ENCODE data around the gene RAB3B.
"Not testable (repeated sequence)": the region's sequence is repeated elsewhere in the genome, so short reads cannot be mapped to it uniquely, and the experiment has no call there.

The RAB3B gene

GRCh38 chr1:52005548-52005947 lies 15.0 kb upstream of the RAB3B start:
- H3K36me3 Mint-ChIP-seq (ENCODE audit: low read depth); H3K4me1 Mint-ChIP-seq (ENCODE audit: low read depth); DNase-seq; H3K9me3 Mint-ChIP-seq; H3K4me3 Mint-ChIP-seq; H3K27ac Mint-ChIP-seq: not testable (repeated sequence)
- H3K27me3 Mint-ChIP-seq = peaks cover 37% of the 10 kb centered on the region

DNA sequence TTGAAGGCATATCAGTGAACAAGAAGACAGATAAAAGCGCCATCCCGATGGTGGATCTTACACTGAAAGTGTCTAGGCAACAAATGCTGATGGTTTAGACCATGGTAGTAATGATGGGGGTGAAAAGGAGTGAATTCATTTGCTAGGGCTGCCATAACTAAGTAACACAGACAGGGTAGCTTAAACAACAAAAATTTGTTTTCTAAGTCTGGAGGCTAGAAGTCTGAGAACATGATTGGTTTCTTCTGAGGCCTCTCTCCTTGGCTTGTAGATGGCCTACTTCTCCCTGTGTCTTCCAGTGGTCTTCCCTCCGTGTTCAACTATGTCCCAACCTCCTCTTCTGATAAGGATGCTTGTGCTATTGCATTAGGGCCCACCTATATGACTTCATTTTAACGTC lies 13.4 kb upstream of the RAB3B start:
- Mint-ChIP-seq H3K9me3 (no peaks in the 10 kb centered on the region), H3K27ac (no peak overlapping the region), H3K4me1 (ENCODE audit: low read depth) (no peaks in the 10 kb centered on the region), H3K4me3 (no peak overlapping the region), H3K27me3 (peaks cover 37% of the 10 kb centered on the region), H3K36me3 (ENCODE audit: low read depth) (no peaks in the 10 kb centered on the region)
- DNase-seq = no peak

DNA sequence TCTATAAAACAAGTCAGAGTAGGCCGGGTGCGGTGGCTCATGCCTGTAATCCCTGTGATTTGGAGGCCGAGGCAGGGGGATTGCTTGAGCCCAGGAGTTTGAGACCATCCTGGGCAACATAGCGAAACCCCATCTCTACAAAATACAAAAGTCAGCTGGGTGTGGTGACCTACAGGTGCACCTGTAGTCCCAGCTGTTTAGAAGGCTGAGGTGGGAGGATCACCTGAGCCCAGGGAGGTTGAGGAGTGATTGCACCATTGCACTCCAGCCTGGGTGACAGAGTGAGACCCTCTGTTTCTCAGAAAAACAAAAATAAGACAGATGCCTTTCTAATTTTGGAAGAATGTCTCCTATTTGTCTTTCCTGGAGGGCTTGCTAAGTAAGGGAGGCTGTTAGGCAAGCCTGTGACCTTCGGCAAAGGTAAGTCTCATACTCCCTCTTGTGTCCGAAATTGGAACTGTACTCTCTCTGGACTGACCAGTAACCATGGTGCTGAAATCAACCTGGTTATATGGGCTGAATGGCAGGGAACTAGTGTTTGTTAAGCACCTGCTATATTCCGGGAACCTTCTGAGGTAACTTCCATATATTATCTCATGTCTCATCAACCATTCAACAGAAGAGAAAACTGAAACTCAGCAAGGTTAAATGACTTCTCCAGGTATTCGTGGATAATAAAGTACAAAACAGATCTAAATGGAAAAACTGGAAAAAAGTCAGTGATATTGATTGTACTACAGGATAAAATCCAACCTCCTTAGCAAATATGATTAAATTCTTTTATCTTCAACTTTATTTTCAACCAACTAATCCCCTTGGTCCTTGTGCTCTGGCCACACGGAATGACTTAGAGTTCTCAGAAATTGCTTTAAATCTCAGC lies 11.8 kb upstream of the RAB3B start:
- no peaks in the 10 kb centered on the region for H3K9me3 Mint-ChIP-seq
- H3K4me1 Mint-ChIP-seq (ENCODE audit: low read depth) = no peaks in the 10 kb centered on the region
- no peak overlapping the region for H3K27ac Mint-ChIP-seq
- no peak overlapping the region for H3K4me3 Mint-ChIP-seq
- H3K27me3 Mint-ChIP-seq = peaks cover 26% of the 10 kb centered on the region
- DNase-seq = no peak
- H3K36me3 Mint-ChIP-seq (ENCODE audit: low read depth) = no peaks in the 10 kb centered on the region

GRCh38 chr1:51998701-51999100 lies 8.2 kb upstream of the RAB3B start:
- peaks cover 11% of the 10 kb centered on the region for H3K27me3 Mint-ChIP-seq
- no peak overlapping the region for H3K27ac Mint-ChIP-seq
- H3K4me3 Mint-ChIP-seq = no peak overlapping the region
- no peaks in the 10 kb centered on the region for H3K4me1 Mint-ChIP-seq (ENCODE audit: low read depth)
- H3K9me3 Mint-ChIP-seq = no peaks in the 10 kb centered on the region
- H3K36me3 Mint-ChIP-seq (ENCODE audit: low read depth) = no peaks in the 10 kb centered on the region
- DNase-seq = no peak

DNA sequence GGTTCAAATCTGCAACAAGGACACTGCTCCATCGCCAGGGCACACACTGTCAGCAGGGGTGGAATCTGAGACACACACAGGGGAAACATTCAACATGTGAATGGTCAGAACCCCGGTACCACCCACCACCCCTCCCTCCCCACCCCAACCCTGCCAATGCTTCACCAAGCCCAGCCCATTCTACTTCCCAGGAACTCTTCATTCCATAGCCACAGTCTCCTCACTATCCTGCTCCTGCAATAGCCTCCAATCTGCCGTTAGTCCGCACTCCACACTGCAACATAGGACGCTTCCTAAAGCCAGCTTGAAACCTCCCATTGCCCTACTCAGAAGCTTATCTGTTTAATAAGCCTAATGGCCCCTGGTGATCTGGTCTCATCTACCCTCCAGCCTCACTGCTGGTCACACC lies 7.5 kb upstream of the RAB3B start:
- Mint-ChIP-seq H3K4me1 (ENCODE audit: low read depth) (no peaks in the 10 kb centered on the region), H3K27ac (no peak overlapping the region), H3K36me3 (ENCODE audit: low read depth) (no peaks in the 10 kb centered on the region), H3K9me3 (no peaks in the 10 kb centered on the region), H3K27me3 (peaks cover 14% of the 10 kb centered on the region), H3K4me3 (no peak overlapping the region)
- DNase-seq = no peak

GRCh38 chr1:51989582-51990477 lies 670 bp downstream of the RAB3B start:
- Mint-ChIP-seq H3K27me3 (peaks cover 32% of the 10 kb centered on the region), H3K27ac (no peak overlapping the region), H3K4me1 (ENCODE audit: low read depth) (peaks cover 9% of the 10 kb centered on the region), H3K9me3 (no peaks in the 10 kb centered on the region), H3K36me3 (ENCODE audit: low read depth) (no peaks in the 10 kb centered on the region), H3K4me3 (peak overlapping the region; percentile 37)
- DNase-seq = no peak

GRCh38 chr1:51988254-51988653 lies 2.2 kb downstream of the RAB3B start:
- H3K4me1 Mint-ChIP-seq (ENCODE audit: low read depth) = peaks cover 9% of the 10 kb centered on the region
- no peak overlapping the region for H3K4me3 Mint-ChIP-seq

DNA sequence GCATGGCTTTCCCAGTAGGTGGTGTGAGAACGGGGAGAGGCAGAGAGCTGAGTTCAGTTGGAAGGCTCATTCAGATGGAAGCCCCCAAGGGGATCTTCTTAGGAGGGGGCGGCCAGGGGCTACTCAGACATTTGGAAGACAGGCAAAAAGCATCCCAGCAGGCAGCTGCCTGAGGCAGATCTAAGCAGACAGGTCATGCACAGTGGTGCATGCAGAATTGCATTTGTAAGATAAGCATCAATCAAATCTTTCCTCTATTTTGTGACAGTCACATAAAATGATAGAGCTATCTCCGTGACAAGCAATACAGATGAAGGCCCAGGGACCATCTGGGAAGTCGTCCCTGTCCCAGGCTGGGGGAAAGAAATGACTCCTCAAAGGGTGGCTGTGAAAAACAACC lies 3.8 kb downstream of the RAB3B start:
- H3K4me3 Mint-ChIP-seq = no peak overlapping the region
- no peaks in the 10 kb centered on the region for H3K36me3 Mint-ChIP-seq (ENCODE audit: low read depth)
- DNase-seq = no peak
- no peaks in the 10 kb centered on the region for H3K9me3 Mint-ChIP-seq
- H3K4me1 Mint-ChIP-seq (ENCODE audit: low read depth) = peaks cover 9% of the 10 kb centered on the region
- peaks cover 9% of the 10 kb centered on the region for H3K27me3 Mint-ChIP-seq
- no peak overlapping the region for H3K27ac Mint-ChIP-seq

More at GRCh38 chr1:51988254-51988653, 2.2 kb downstream of the RAB3B start:
- no peak overlapping the region for H3K27ac Mint-ChIP-seq
- no peaks in the 10 kb centered on the region for H3K9me3 Mint-ChIP-seq
- H3K36me3 Mint-ChIP-seq (ENCODE audit: low read depth) = no peaks in the 10 kb centered on the region
- DNase-seq = no peak
- H3K27me3 Mint-ChIP-seq = peaks cover 24% of the 10 kb centered on the region

- Mint-ChIP-seq H3K9me3 (no peaks in the 10 kb centered on the region), H3K27ac (no peak overlapping the region), H3K36me3 (ENCODE audit: low read depth) (no peaks in the 10 kb centered on the region), H3K4me3 (no peak overlapping the region), H3K27me3 (no peaks in the 10 kb centered on the region), H3K4me1 (ENCODE audit: low read depth) (no peaks in the 10 kb centered on the region)
- DNase-seq = no peak
Observed at GRCh38 chr1:51982161-51982560, 8.3 kb downstream of the RAB3B start.

DNA sequence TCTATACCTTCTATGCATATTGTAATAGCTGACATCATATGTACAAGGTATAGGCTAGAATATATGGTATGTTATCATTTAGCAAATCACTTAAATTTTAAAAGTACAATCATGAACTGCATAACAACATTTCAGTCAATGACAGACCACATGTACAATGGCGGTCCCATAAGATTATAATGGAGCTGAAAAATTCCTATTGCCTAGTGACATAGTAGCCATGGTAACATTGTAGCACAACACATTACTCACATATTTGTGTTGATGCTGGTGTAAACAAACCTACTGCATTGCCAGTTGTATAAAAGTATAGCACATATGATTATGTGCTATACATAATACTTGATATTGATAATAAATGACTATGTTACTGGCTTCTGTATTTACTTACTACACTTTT lies 8.9 kb downstream of the RAB3B start:
- no peak for DNase-seq
- H3K36me3 Mint-ChIP-seq (ENCODE audit: low read depth) = no peaks in the 10 kb centered on the region
- H3K27ac Mint-ChIP-seq = no peak overlapping the region
- no peaks in the 10 kb centered on the region for H3K4me1 Mint-ChIP-seq (ENCODE audit: low read depth)
- no peak overlapping the region for H3K4me3 Mint-ChIP-seq
- H3K27me3 Mint-ChIP-seq = no peaks in the 10 kb centered on the region
- no peaks in the 10 kb centered on the region for H3K9me3 Mint-ChIP-seq

GRCh38 chr1:51978099-51978498 lies 12.4 kb downstream of the RAB3B start:
- H3K27ac Mint-ChIP-seq = no peak overlapping the region
- H3K9me3 Mint-ChIP-seq = no peaks in the 10 kb centered on the region
- no peaks in the 10 kb centered on the region for H3K36me3 Mint-ChIP-seq (ENCODE audit: low read depth)
- no peaks in the 10 kb centered on the region for H3K27me3 Mint-ChIP-seq
- H3K4me3 Mint-ChIP-seq = no peak overlapping the region
- H3K4me1 Mint-ChIP-seq (ENCODE audit: low read depth) = peaks cover 10% of the 10 kb centered on the region
- DNase-seq = no peak

- H3K4me1 Mint-ChIP-seq (ENCODE audit: low read depth) = peaks cover 10% of the 10 kb centered on the region
- DNase-seq = no peak
- no peak overlapping the region for H3K27ac Mint-ChIP-seq
- no peaks in the 10 kb centered on the region for H3K9me3 Mint-ChIP-seq
- H3K36me3 Mint-ChIP-seq (ENCODE audit: low read depth) = no peaks in the 10 kb centered on the region
- H3K4me3 Mint-ChIP-seq = no peak overlapping the region
- H3K27me3 Mint-ChIP-seq = no peaks in the 10 kb centered on the region
Observed at GRCh38 chr1:51976846-51977602, 13.5 kb downstream of the RAB3B start.

- Mint-ChIP-seq H3K36me3 (ENCODE audit: low read depth) (no peaks in the 10 kb centered on the region), H3K4me1 (ENCODE audit: low read depth) (peaks cover 10% of the 10 kb centered on the region)
- no peak for DNase-seq
Observed at GRCh38 chr1:51973587-51974474, 16.7 kb downstream of the RAB3B start.

More at GRCh38 chr1:51973587-51974474, 16.7 kb downstream of the RAB3B start:
- H3K9me3 Mint-ChIP-seq = no peaks in the 10 kb centered on the region
- H3K4me3 Mint-ChIP-seq = no peak overlapping the region
- H3K27me3 Mint-ChIP-seq = no peaks in the 10 kb centered on the region
- H3K27ac Mint-ChIP-seq = no peak overlapping the region

All from activated T-cell treated with anti-CD3 and anti-CD28 coated beads, Interleukin-2, amount 50 U/mL, for 24 hours (primary cell).